ENCODE data around the gene UBXN4.

DNA sequence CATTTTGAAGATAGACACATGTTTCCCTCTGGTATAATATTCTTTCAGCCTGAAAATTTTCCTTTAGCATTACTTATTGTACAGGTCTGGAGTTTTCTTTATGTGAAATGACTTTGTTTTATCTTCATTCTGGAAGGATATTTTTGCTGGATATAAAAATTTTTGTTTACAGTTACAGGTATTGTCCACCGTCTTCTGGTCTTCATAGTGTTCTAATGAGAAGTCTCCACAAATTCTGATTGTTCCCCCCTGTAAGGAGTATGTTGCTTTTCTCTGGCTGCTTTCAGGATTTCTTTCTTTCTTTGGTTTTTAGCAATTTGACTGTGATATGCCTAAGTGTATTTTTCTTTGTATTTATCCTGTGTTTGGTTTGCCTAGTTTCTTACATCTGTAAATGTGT, 15.0 kb downstream of the UBXN4 start:
- TF ChIP-seq FOS (IDR thresholded peaks at IDR 0.05; ENCODE audit: borderline replicate concordance, insufficient read depth, low read length) = no peak
- TF ChIP-seq, protein P1, sequence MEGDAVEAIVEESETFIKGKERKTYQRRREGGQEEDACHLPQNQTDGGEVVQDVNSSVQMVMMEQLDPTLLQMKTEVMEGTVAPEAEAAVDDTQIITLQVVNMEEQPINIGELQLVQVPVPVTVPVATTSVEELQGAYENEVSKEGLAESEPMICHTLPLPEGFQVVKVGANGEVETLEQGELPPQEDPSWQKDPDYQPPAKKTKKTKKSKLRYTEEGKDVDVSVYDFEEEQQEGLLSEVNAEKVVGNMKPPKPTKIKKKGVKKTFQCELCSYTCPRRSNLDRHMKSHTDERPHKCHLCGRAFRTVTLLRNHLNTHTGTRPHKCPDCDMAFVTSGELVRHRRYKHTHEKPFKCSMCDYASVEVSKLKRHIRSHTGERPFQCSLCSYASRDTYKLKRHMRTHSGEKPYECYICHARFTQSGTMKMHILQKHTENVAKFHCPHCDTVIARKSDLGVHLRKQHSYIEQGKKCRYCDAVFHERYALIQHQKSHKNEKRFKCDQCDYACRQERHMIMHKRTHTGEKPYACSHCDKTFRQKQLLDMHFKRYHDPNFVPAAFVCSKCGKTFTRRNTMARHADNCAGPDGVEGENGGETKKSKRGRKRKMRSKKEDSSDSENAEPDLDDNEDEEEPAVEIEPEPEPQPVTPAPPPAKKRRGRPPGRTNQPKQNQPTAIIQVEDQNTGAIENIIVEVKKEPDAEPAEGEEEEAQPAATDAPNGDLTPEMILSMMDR (IDR thresholded peaks at IDR 0.05; ENCODE audit: extremely low read depth in 1 of 2, insufficient read depth in 1 of 2, low read depth in 1 of 2, low read length in 2 of 2) = no peak
- no peak for TF ChIP-seq POLR2A (IDR thresholded peaks at IDR 0.05; ENCODE audit: low read depth, low read length)
- no peak for TF ChIP-seq MAX (IDR thresholded peaks at IDR 0.05; ENCODE audit: insufficient read depth, insufficient read length)
- no peak for TF ChIP-seq GATA2 (IDR thresholded peaks at IDR 0.05; ENCODE audit: insufficient read depth, insufficient read length, low read depth, low read length)

Measured in endothelial cell of umbilical vein (primary cell).